NCI-H2029 treated with DMSO at 0.1 percent for 48 hours (cell line): Measurements from ENCODE around the gene ALDOC.

Experiments
- DNase-seq: peaks from one replicate; lab custom pipeline; 2025; lab: John Stamatoyannopoulos, UW

ALDOC gene

GRCh38 chr17:28552176-28552999, 24.3 kb downstream of the ALDOC start, which contains the start of gene UNC119:
Gene UNC119 (minus strand): TSS chr17:28552624. CDS start chr17:28552557, 67 bp downstream.
- DNase-seq = no peak

DNA sequence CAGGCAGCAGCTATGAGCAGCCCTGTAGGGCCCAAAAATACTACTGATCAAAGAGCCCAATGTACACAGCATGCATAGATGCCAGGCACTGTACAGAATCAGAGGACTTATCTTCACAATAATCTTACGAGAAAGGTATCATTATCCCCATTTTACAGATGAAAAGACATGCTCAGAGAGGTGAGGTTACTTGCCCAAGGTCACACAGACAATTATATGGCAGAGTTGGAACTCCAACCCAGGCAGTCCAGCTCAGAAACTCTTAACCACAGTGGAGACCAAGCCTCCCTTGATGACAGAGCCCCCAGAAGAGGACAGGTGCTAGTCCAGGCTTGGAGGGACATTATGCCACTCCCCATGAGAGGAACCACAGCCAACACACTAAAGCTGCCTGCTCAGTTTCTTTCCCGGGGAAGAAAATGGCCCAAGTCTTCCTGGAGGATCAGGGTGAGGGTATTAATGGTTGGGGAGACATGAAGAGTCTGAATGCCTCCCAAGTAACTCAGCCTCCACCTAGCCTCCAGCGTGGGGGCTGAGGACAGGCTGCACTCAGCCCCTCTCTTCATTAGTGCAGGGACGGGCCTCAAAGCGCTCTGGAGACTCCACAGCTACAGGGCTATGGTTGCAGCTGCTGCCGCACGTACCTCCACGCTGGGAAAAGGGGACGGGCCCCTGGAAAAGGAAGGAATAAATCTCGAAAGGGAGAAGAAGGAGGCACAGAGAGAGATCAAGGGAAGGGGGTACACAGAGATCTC, 25.1 kb downstream of the ALDOC start:
- no peak for DNase-seq

DNA sequence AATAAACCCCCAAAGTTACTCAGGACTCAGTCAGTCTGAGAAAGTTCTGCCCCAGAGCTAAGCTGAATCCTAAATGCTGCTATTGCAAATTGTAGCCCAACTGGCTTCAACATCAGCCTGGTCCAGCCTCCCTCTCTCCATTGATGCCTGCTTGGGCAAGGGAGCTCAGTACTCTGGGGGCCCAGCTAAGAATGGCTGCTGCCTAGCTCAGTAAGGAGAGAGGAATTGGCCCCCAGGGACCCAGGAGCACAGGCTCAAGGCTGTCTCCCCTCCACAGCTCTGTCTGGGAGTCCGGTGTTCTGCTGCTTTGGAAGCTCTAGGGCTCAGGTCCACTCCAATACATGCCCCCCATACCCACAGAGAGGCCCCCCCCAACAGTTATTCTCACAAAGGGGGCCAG, 25.8 kb downstream of the ALDOC start:
- no peak for DNase-seq

- DNase-seq = no peak
These were observed 27.2 kb downstream of the ALDOC start for GRCh38 chr17:28549236-28550132.

DNA sequence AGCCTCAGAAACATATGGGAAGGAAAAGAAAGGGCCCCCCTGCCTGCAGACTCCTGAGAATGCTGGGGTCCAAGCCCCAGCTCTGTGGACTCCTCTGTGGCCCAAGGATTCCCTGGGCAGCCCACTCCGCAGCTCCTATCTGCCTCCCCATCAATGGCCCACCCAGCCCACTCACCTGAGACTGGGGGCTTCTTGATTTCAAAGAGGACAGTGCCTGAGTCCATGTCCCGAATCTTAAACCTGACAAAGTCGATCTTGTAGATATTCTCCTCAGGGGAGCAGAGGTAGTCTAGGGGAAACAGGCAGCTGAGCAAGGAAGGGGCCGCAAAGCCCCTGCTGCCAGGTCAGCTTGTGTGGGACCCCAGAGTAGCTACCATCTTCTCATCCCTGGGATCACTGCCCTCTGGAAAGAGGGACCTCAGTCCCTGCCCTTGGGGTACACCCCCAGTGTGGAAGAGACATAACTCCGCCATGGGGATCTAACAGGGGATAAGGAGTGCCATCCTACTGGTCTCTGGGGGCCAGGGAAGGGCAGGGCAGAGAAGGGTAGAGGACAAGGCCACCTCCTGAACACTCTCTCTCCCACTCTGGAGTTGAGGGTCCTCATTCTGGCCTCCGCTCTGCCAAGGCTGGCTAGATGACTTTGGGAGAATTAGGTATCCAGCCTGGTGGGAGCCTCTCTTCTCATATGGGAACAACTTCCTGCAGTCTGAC, 28.1 kb downstream of the ALDOC start:
- no peak for DNase-seq

GRCh38 chr17:28547623-28548416, 28.9 kb downstream of the ALDOC start:
- no peak for DNase-seq

GRCh38 chr17:28547096-28547622, 29.5 kb downstream of the ALDOC start:
- no peak for DNase-seq

DNA sequence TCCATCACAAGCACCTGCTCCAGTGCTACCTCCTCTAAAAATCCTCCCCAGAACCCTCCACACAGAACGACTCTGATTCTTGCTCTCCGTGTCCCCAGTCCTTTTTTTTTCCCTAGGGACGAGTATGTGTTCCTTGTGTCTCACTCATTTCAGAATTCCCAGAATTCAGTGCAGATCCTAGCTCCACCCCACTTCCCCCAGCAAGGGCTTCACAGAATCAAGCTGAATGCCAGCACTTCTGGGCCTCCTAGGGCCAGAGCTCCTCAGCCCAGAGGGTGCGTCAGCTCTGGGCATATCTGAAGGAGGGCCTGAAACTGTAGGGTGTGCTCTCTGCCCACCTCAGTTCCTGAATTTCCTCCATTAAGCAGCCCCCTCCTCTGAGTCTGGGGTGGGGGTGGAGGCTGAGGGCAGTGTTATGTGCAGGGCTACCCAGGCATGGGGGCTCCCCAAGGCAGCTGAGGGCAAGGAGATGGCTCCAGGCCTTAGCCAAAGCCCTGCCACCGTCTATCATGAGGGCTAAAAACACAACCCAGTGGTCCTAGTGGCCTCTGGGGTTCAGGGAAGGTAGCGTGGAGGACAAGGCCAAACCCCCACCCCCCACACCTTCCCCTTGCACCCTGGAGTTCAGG, 30.8 kb downstream of the ALDOC start:
- no peak for DNase-seq

DNA sequence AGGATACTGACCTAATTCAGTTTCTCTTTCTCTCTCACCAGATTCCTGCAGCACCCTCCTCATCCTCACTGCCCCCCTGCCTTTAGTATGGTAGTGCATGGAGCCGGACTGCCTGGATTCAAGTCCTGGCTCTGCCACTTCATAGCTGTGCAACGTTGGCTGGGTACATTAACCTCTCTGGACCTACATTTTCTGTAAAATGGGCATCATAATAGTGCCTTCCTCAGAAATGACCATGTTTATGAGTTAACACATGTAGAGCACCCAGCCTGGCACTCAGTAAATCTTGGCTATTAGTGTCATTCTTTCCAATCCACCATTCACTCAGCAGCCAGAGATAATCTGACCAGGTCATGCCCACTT, 31.6 kb downstream of the ALDOC start:
- no peak for DNase-seq

DNA sequence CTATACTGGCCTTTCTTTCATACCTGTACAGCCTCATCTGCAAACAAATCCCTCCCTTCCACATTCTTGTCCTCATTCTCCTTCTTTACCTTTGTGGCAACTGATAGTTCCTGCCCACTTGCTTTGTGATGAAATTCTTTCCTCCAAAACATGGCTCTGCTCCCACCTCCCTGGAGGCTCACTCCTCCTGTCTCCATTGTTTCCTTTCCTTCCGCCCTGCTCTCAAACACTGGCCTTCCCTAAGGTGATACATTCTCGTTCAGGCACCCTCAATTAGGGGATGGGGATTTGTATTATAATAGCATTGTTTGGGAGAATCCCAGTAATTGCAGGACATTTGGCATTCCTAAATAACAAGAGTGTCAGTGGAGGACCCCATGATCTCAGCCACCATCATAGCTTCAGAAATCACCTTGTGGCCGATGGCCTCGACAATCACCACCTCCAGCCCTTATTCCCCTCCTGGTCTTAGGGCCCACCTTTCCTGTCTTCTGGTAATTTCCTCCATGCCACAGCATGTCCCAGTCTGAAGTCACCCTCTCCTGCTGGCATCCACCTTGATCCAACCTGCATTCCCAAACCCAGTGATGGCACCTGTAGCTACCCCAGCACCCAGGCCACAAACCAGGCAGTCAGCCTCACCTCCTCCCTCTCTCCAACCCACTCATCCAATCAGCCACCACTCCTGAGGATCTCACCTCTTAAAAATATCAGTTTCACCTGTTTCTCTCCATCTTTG, 32.1 kb downstream of the ALDOC start:
- no peak for DNase-seq

DNA sequence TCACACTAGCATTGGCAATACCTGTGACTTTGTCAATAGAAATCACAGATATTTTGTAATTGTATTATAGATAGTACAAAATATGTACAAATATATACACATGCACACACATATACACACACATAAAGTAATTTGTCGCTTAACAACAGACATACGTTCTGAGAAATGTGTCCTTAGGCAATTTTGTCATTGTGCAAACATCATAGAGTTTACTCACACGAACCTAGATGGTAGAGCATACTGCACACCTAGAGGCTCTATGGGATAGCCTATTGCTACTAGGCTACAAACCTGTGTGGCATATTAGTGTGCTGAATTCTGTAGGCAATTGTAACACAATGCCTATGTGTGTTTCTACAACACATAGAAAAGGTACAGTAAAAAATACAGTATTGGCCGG, 35.3 kb downstream of the ALDOC start:
- no peak for DNase-seq

DNA sequence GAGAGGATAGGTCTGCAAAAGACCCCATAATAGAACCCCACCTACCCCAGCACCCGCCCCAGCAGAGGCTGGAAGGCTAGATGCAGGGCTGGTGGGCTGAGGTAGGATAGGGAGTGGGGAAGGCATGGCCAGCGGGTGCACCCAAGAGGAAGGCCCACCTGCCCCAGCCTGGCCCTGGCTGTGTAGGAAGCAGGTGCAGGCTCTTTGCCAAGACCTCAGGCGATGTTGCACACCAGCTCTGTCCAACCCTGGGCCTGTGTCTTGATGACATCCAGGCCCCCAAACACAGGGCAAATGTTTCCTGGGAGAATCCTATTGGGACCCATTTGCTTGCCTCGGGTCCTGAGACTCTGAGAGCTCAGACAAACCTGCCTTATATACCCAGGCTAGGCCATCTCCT, 36.5 kb downstream of the ALDOC start:
- no peak for DNase-seq

GRCh38 chr17:28538296-28538895, 38.3 kb downstream of the ALDOC start:
- DNase-seq = no peak

DNA sequence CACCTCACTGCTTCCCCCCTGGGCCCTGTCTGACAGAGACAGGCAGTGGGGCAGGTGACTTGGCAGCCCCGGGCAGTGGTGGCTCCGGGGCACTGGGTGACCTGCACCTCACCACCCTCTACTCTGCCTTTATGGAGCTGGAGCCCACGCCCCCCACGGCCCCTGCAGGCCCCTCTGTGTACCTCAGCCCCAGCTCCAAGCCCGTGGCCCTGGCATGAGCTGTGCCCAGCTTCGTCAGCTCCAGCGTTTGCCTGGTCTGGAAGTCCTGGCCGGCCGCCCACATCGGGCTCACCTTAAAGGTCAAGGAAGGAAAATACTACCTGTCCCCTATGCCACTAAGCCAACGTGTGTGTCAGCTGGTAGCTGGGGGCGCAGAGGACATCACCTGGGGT, 39.5 kb downstream of the ALDOC start:
- DNase-seq = no peak

DNA sequence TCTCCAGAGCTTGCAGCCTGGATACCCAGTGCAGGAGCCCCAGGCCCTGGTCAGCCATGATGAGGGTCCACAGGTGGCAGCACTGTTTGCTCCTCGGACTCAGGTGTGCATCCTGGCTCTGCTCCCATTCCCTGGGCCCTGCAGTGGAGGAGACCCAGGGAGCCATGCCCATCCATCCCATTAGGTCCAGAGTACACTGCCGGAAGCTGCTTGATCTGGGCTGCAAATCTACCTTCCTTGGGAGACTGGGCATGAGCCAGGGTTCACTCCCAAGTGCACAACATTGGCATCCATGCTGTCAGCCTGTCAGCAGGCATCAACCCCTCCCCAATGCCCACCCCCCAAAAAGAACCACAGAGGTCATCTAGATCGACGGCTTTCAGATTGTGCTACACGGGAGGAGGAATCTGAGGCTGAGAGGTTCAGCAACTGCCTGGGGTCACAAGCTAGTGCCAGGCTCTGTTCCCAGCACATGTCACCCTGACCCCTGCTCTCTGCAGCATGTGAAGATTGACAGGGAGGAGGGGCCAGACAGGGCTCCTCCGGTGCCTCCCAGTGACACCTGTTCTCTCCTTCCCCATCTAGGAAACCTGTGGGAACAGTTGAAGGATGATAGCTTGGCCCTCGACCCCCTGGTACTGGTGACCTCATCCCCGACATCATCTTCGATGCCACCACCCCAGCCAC, 40.0 kb downstream of the ALDOC start:
- DNase-seq = no peak

- DNase-seq = no peak
These were observed 41.8 kb downstream of the ALDOC start for GRCh38 chr17:28534740-28535375.

DNA sequence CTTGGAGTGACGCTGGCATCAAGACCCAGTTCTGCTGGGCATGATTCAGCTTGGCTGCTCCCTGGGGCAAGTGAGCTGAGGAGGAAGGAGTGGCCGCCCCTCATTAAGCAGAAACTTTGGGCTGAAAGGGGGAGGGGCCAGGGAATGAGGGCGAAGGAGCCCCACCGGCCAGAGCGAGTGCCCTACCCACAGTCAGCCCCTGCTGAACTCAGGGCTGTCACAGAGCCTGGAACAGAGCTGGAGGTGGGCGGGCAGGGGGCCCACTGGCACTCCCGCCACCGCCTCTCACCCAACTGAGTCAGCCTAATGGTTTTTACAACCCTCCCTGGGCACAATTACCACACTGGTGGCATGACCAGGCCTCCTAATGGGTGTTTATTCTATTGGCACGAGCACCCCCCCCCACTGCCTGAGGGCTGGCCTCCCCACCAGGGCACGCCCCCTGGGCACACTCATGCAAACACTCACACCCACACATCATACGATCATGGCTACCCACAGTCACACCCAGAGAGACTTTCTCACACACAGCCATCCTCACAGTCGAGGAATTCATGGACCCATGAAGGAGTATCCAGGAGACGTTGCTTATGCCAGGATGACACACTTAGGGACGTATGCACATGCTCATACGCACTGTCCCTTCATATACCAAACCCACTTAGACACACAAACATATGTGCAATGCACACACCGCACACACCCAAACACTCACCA, 43.4 kb downstream of the ALDOC start:
- DNase-seq = no peak
